Loucy (cell line): ENCODE measurements around the gene ADAMTS7.

Experiments
- CTCF ChIP-seq: fragments of 200-600 bp; sonication (generic); conservative IDR thresholded peaks from 2 replicates; pipeline ENCODE4 v1.5.1; 2014; ENCODE audit warnings: mild to moderate bottlenecking, antibody characterized with exemption, low read length
- EZH2phosphoT487 ChIP-seq: fragments of 200-600 bp; IDR thresholded peaks from 2 replicates; pipeline ENCODE4 v1.6.1; 2018; ENCODE audit warnings: antibody characterized with exemption, mild to moderate bottlenecking, moderate library complexity, borderline replicate concordance

- TF ChIP-seq CTCF, result no peak
- no peak for TF ChIP-seq EZH2phosphoT487
Measured at GRCh38 chr15:78761020-78761419, 50.2 kb downstream of the ADAMTS7 start.
